SK-N-SH (cell line): ENCODE results near the gene UCKL1. TPM values are rescaled to one million over a fixed set of nuclear protein-coding genes. Genes with fewer than 3 reads are reported as not detected.
"Not testable (repeated sequence)": the region's sequence is repeated elsewhere in the genome, so short reads cannot be mapped to it uniquely, and the experiment has no call there.

Source experiments
- CTCF ChIA-PET: fragments of 300-600, 350-600 bp; formaldehyde crosslinking; extraction: SDS; loops from one replicate; lab custom pipeline; 2021; lab: Yijun Ruan, JAX
- POLR2A ChIA-PET: fragments of 350-600 bp; sonication (Branson Sonifier 250); formaldehyde crosslinking; extraction: SDS; loops from one replicate; lab custom pipeline; 2020; ENCODE audit warnings: antibody characterized with exemption, inconsistent platforms; lab: Yijun Ruan, JAX
- DNase-seq: peaks from one replicate; pipeline ENCODE4 v3.0.0; 2012
- H2AFZ ChIP-seq: fragments of 200-600 bp; sonication (generic); 2 replicates; pipeline ENCODE4 v1.8.1; 2016; ENCODE audit warnings: antibody characterized with exemption, mild to moderate bottlenecking, low read depth
- H3F3A ChIP-seq: fragments of 200-600 bp; sonication (generic); replicated peaks from 2 replicates; pipeline ENCODE3; 2016; ENCODE audit warnings: antibody characterized with exemption, mild to moderate bottlenecking; ENCODE audit not compliant: insufficient read depth
- H3K27ac ChIP-seq, 2 experiments: fragments of 200-500 bp in 1 of 2; fragments of 200-600 bp in 1 of 2; sonication (Bioruptor generic) in 1 of 2; sonication (generic), shearing (Covaris generic) in 1 of 2; 2 replicates each; pipeline versions ENCODE4 v1.5.1 to v1.6.1; 2014 to 2016; ENCODE audit warnings: low read depth in 2 of 2, inconsistent platforms in 1 of 2, low read length in 1 of 2, mild to moderate bottlenecking in 1 of 2, mixed read lengths in 1 of 2
- H3K27me3 ChIP-seq: fragments of 200-600 bp; sonication (generic), shearing (Covaris generic); 2 replicates; pipeline ENCODE4 v1.6.1; 2016; ENCODE audit warnings: mixed run types; ENCODE audit not compliant: insufficient read depth
- H3K36me3 ChIP-seq, 2 experiments: fragments of 200-500 bp in 1 of 2; fragments of 200-600 bp in 1 of 2; sonication (Bioruptor generic) in 1 of 2; sonication (generic) in 1 of 2; replicated peaks in 1 of 2; 2 replicates each; pipeline versions ENCODE3 to v1.5.1; 2014 to 2016; ENCODE audit warnings: low read length in 1 of 2, mild to moderate bottlenecking in 1 of 2; ENCODE audit not compliant: insufficient read depth in 2 of 2, control insufficient read depth in 1 of 2
- H3K4me1 ChIP-seq, 2 experiments: fragments of 200-500 bp in 1 of 2; fragments of 200-600 bp in 1 of 2; sonication (Bioruptor generic) in 1 of 2; sonication (generic), shearing (Covaris generic) in 1 of 2; 2 replicates each; pipeline versions ENCODE4 v1.5.1 to v1.6.1; 2014 to 2016; ENCODE audit warnings: low read depth in 1 of 2, low read length in 1 of 2, mixed run types in 1 of 2; ENCODE audit not compliant: insufficient read depth in 2 of 2, control insufficient read depth in 1 of 2
- H3K4me2 ChIP-seq: fragments of 200-600 bp; sonication (generic), shearing (Covaris generic); 2 replicates; pipeline ENCODE4 v1.6.1; 2017; ENCODE audit warnings: mixed run types
- H3K4me3 ChIP-seq, 2 experiments: fragments of 200-500 bp in 1 of 2; fragments of 200-600 bp in 1 of 2; sonication (Bioruptor generic) in 1 of 2; sonication (generic), shearing (Covaris generic) in 1 of 2; 2 replicates each; pipeline versions ENCODE4 v1.5.1 to v1.8.1; 2014 to 2016; ENCODE audit warnings: low read depth in 2 of 2, inconsistent platforms in 1 of 2, low read length in 1 of 2, mild to moderate bottlenecking in 1 of 2, mixed read lengths in 1 of 2, moderate library complexity in 1 of 2
- H3K79me2 ChIP-seq: fragments of 200-600 bp; sonication (generic); 2 replicates; pipeline ENCODE4 v1.8.1; 2017; ENCODE audit warnings: mild to moderate bottlenecking; ENCODE audit not compliant: insufficient read depth
- H3K9ac ChIP-seq: fragments of 200-600 bp; sonication (generic); 2 replicates; pipeline ENCODE4 v1.6.1; 2017; ENCODE audit warnings: mixed run types
- H3K9me2 ChIP-seq: fragments of 200-600 bp; sonication (generic); 2 replicates; pipeline ENCODE4 v1.6.1; 2017; ENCODE audit warnings: mixed run types
- H3K9me3 ChIP-seq: fragments of 200-600 bp; sonication (generic); 2 replicates; pipeline ENCODE4 v1.6.1; 2017; ENCODE audit warnings: mixed run types, mild to moderate bottlenecking, moderate library complexity
- H4K20me1 ChIP-seq: fragments of 200-600 bp; sonication (generic); 2 replicates; pipeline ENCODE4 v1.6.1; 2017; ENCODE audit warnings: mild to moderate bottlenecking, mixed run types; ENCODE audit not compliant: insufficient read depth
- ELF1 ChIP-seq: IDR thresholded peaks from 2 replicates; pipeline ENCODE4 v1.4.0; 2012
- EZH2phosphoT487 ChIP-seq: fragments of 200-600 bp; sonication (generic); IDR thresholded peaks from 2 replicates; pipeline ENCODE4 v1.6.1; 2017; ENCODE audit warnings: low read depth, mixed run types, mild to moderate bottlenecking, antibody characterized with exemption, moderate library complexity, borderline replicate concordance
- FOXJ3 ChIP-seq: sonication (generic); formaldehyde crosslinking; IDR thresholded peaks from 2 replicates; pipeline ENCODE4 v1.5.1; 2020; ENCODE audit warnings: mild to moderate bottlenecking, missing genetic modification reagents
- FOXM1 ChIP-seq: IDR thresholded peaks from 2 replicates; pipeline ENCODE4 v1.4.0; 2012; ENCODE audit warnings: low read depth, mild to moderate bottlenecking
- GATA2 ChIP-seq: sonication (generic); formaldehyde crosslinking; IDR thresholded peaks from 2 replicates; pipeline ENCODE4 v1.5.0; 2020; ENCODE audit warnings: mild to moderate bottlenecking, missing genetic modification reagents
- MAX ChIP-seq: IDR thresholded peaks from 2 replicates; pipeline ENCODE4 v1.4.0; 2012; ENCODE audit warnings: low read depth
- MEF2A ChIP-seq: IDR thresholded peaks from 2 replicates; pipeline ENCODE4 v1.4.0; 2012; ENCODE audit warnings: low read depth, borderline replicate concordance
- MXI1 ChIP-seq: IDR thresholded peaks from 2 replicates; pipeline ENCODE4 v1.6.1; 2012; ENCODE audit warnings: mild to moderate bottlenecking, low read depth, low read length, improper control_type of control experiment
- NRF1 ChIP-seq: IDR thresholded peaks from 2 replicates; pipeline ENCODE4 v1.6.1; 2012; ENCODE audit warnings: low read depth, mild to moderate bottlenecking, low read length
- PBX3 ChIP-seq: IDR thresholded peaks from 2 replicates; pipeline ENCODE4; 2012
- RCOR1 ChIP-seq: fragments of 150-350 bp; IDR thresholded peaks from 2 replicates; pipeline ENCODE4 v1.6.1; 2017; ENCODE audit warnings: antibody characterized with exemption, low read length
- RFX5 ChIP-seq: IDR thresholded peaks from 2 replicates; pipeline ENCODE4 v1.6.1; 2012; ENCODE audit warnings: mild to moderate bottlenecking, improper control_type of control experiment, low read length
- RXRA ChIP-seq: IDR thresholded peaks from 2 replicates; pipeline ENCODE4 v1.4.0; 2012; ENCODE audit warnings: low read depth, mild to moderate bottlenecking, borderline replicate concordance
- SIN3A ChIP-seq: IDR thresholded peaks from 2 replicates; pipeline ENCODE4 v1.6.1; 2012; ENCODE audit warnings: low read depth, mild to moderate bottlenecking, low read length, moderate library complexity, borderline replicate concordance
- TAF1 ChIP-seq: IDR thresholded peaks from 2 replicates; pipeline ENCODE4 v1.6.1; 2012; ENCODE audit warnings: low read depth, mild to moderate bottlenecking, low read length, moderate library complexity, borderline replicate concordance
- TCF12 ChIP-seq: IDR thresholded peaks from 2 replicates; pipeline ENCODE4 v1.4.0; 2012
- WGBS: methylation state at CpG from one replicate; pipeline ENCODE4 v1.1.6; 2017; ENCODE audit warnings: low lambda C conversion rate; 5-methylcytosine and 5-hydroxymethylcytosine counted together
- polyA plus RNA-seq, 3 experiments: library from polyadenylated mRNA; depleted of rRNA; stranded (reverse); fragments of >200 nt; gene quantifications; 2 replicates each; pipeline ENCODE4 v1.2.3, GENCODE V29; 2012
- TF ChIP-seq, protein P1 (sequence below): fragments of 200-600 bp; sonication (generic); IDR thresholded peaks from 2 replicates; pipeline ENCODE4 v1.6.1; 2017; ENCODE audit warnings: antibody characterized with exemption, mild to moderate bottlenecking, moderate library complexity

Gene UCKL1
- polyA plus RNA-seq, 1 of the 3 experiments (the other 2 are of a cell fraction) = 71.6 TPM

DNA sequence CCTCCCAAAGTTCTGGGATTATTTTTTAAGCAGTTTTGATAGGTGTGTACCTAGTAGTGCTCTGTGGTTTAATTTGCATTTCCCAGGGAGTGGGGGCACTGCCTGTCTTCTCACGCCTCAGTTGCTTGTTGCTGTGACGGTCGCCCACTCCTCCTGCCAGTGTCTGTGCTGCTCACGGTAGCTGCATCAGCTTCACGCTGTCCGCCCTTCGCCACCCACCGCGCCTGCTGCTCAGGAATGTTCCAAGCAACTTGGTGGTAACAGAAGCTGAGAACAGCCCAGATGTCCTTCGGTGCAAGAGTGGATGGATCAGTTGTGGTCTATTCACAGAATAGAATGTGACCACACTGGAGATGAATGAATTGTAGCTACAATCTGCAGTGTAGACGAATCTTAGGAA, 38.4 kb downstream of the UCKL1 start:
- WGBS = 97% methylated on average over 11 of the region's 11 CpGs
- Histone ChIP-seq H2AFZ (no peak overlapping the region), H3K9me3 (no peaks in the 10 kb centered on the region), H4K20me1 (peaks cover 30% of the 10 kb centered on the region), H3K4me2 (no peak overlapping the region), H3K9me2 (no peaks in the 10 kb centered on the region), H3K4me3 (no peak overlapping the region), H3K36me3 (peaks cover 0 to 7% of the 10 kb centered on the region in 2 experiments), H3K27ac (no peak overlapping the region)
- ChIA-PET CTCF (interaction anchor here (1.1 to 1.2 kb wide), 3 partner anchors 22 to 131 kb away, joined by 3 to 4 read pairs (median 3); no protein-coding TSS in a partner anchor), POLR2A (no interaction called here)
- DNase-seq = no peak
- TF ChIP-seq NRF1 (no peak), FOXM1 (no peak), SIN3A (no peak), RFX5 (no peak), MAX (no peak), FOXJ3 (CRISPR knock-in tag) (no peak), EZH2phosphoT487 (no peak), PBX3 (no peak), RXRA (no peak), MXI1 (no peak), GATA2 (CRISPR knock-in tag) (no peak), MEF2A (no peak), TAF1 (no peak), ELF1 (no peak), TCF12 (no peak), RCOR1 (no peak)
- TF ChIP-seq, protein P1, sequence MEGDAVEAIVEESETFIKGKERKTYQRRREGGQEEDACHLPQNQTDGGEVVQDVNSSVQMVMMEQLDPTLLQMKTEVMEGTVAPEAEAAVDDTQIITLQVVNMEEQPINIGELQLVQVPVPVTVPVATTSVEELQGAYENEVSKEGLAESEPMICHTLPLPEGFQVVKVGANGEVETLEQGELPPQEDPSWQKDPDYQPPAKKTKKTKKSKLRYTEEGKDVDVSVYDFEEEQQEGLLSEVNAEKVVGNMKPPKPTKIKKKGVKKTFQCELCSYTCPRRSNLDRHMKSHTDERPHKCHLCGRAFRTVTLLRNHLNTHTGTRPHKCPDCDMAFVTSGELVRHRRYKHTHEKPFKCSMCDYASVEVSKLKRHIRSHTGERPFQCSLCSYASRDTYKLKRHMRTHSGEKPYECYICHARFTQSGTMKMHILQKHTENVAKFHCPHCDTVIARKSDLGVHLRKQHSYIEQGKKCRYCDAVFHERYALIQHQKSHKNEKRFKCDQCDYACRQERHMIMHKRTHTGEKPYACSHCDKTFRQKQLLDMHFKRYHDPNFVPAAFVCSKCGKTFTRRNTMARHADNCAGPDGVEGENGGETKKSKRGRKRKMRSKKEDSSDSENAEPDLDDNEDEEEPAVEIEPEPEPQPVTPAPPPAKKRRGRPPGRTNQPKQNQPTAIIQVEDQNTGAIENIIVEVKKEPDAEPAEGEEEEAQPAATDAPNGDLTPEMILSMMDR = no peak
- TF ChIP-seq, all 33 proteins: peak for 0
- H3K79me2 ChIP-seq = peaks cover 87% of the 10 kb centered on the region
- H3F3A ChIP-seq = no peaks in the 10 kb centered on the region
- H3K27me3 ChIP-seq = no peaks in the 10 kb centered on the region
- H3K9ac ChIP-seq = no peak overlapping the region
- no peaks in the 10 kb centered on the region; a peak in 1 of 4 replicates for H3K4me1 ChIP-seq

DNA sequence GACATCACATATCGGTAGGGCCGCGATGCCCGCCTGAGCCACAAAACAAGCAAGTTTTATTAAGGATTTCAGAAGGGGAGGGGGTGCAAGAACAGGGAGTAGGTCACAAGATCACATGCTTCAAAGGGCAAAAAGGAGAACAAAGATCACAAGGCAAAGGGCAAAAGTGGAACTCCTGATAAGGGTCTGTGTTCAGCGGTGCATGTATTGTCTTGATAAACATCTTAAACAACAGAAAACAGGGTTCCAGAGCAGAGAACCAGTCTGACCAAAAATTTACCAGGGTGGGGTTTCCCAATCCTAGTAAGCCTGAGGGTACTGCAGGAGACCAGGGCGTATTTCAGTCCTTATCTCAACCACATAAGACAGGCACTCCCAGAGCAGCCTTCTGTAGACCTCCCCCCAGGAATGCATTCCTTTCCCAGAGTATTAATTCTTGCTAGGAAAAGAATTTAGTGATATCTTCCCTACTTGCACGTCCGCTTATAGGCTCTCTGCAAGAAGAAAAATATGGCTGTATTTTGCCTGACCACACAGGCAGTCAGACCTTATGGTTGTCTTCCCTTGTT, 39.8 kb downstream of the UCKL1 start:
- 99% methylated on average over 8 of the region's 8 CpGs for WGBS
- POLR2A ChIA-PET, H3K9me2 ChIP-seq, H3K27ac ChIP-seq, H3K4me2 ChIP-seq, H3K27me3 ChIP-seq, H3K4me3 ChIP-seq, H3K9me3 ChIP-seq, H3K4me1 ChIP-seq, DNase-seq, H3K9ac ChIP-seq, H2AFZ ChIP-seq, H3K36me3 ChIP-seq, H3F3A ChIP-seq: not testable (repeated sequence)
- H4K20me1 ChIP-seq = peaks cover 39% of the 10 kb centered on the region
- peaks cover 87% of the 10 kb centered on the region for H3K79me2 ChIP-seq
- CTCF ChIA-PET = interaction anchor here (0.6 kb wide), 1 partner anchor 58 kb away, joined by 3 read pairs; no protein-coding TSS in a partner anchor
